HG02852 (cell line): ENCODE data around the gene PLB1.

ENCODE experiments used
- ATAC-seq: cut with Tn5 transposase; IDR thresholded peaks from one replicate; pipeline ENCODE4 v1.9.1; 2021; ENCODE audit warnings: mild to moderate bottlenecking, moderate library complexity; ENCODE audit not compliant: unreplicated experiment

PLB1 gene

GRCh38 chr2:28684142-28684858, 188.4 kb downstream of the PLB1 start:
- ATAC-seq = no peak

- no peak for ATAC-seq
These were observed 191.3 kb downstream of the PLB1 start for GRCh38 chr2:28687171-28687570.

- no peak for ATAC-seq
These were observed 192.0 kb downstream of the PLB1 start for GRCh38 chr2:28687640-28688385.

GRCh38 chr2:28688818-28689217, 193.0 kb downstream of the PLB1 start:
- no peak for ATAC-seq

- ATAC-seq = no peak
These were observed 193.9 kb downstream of the PLB1 start for GRCh38 chr2:28689771-28690170.

- ATAC-seq = no peak
These were observed 196.6 kb downstream of the PLB1 start for GRCh38 chr2:28692411-28692810.

GRCh38 chr2:28693223-28693622, 197.4 kb downstream of the PLB1 start:
- no peak for ATAC-seq
